Measurements from ENCODE around the gene TMEM123. TPM values are rescaled to one million over a fixed set of nuclear protein-coding genes. Genes with fewer than 3 reads are reported as not detected.
"Not testable (repeated sequence)": the region's sequence is repeated elsewhere in the genome, so short reads cannot be mapped to it uniquely, and the experiment has no call there.

The TMEM123 gene
- total RNA-seq, 1 donor from 2014 or later: 126 TPM

- DNase-seq (ENCODE audit: low read depth): no peak
Observed at GRCh38 chr11:102449651-102450570, 2.7 kb downstream of the TMEM123 start.

GRCh38 chr11:102448869-102449224, 3.7 kb downstream of the TMEM123 start:
- DNase-seq (ENCODE audit: low read depth): no peak

- no peak for DNase-seq (ENCODE audit: low read depth)
Observed at GRCh38 chr11:102447941-102448868, 4.4 kb downstream of the TMEM123 start.

- DNase-seq (ENCODE audit: low read depth): no peak
Observed at GRCh38 chr11:102447193-102447592, 5.4 kb downstream of the TMEM123 start.

- DNase-seq (ENCODE audit: low read depth): peak; percentile 56
Observed at GRCh38 chr11:102446606-102447005, 6.0 kb downstream of the TMEM123 start.

GRCh38 chr11:102444693-102445092, 7.9 kb downstream of the TMEM123 start:
- DNase-seq (ENCODE audit: low read depth): not testable (repeated sequence)

GRCh38 chr11:102444142-102444541, 8.4 kb downstream of the TMEM123 start:
- DNase-seq (ENCODE audit: low read depth): not testable (repeated sequence)

GRCh38 chr11:102439063-102439363, 13.6 kb downstream of the TMEM123 start:
- DNase-seq (ENCODE audit: low read depth): not testable (repeated sequence)

GRCh38 chr11:102438311-102439062, 14.1 kb downstream of the TMEM123 start:
- DNase-seq (ENCODE audit: low read depth): no peak

- DNase-seq (ENCODE audit: low read depth): no peak
Observed at GRCh38 chr11:102437727-102438126, 14.8 kb downstream of the TMEM123 start.

GRCh38 chr11:102436976-102437375, 15.6 kb downstream of the TMEM123 start:
- no peak for DNase-seq (ENCODE audit: low read depth)

- no peak for DNase-seq (ENCODE audit: low read depth)
Observed at GRCh38 chr11:102436561-102436960, 16.0 kb downstream of the TMEM123 start.

GRCh38 chr11:102435688-102436087, 16.9 kb downstream of the TMEM123 start:
- DNase-seq (ENCODE audit: low read depth): no peak

GRCh38 chr11:102433571-102433970, 19.0 kb downstream of the TMEM123 start:
- DNase-seq (ENCODE audit: low read depth): not testable (repeated sequence)

- not testable (repeated sequence) for DNase-seq (ENCODE audit: low read depth)
Observed at GRCh38 chr11:102432560-102432959, 20.0 kb downstream of the TMEM123 start.

GRCh38 chr11:102431404-102431803, 21.2 kb downstream of the TMEM123 start:
- no peak for DNase-seq (ENCODE audit: low read depth)

GRCh38 chr11:102430158-102430836, 22.3 kb downstream of the TMEM123 start:
- peak; percentile 43 for DNase-seq (ENCODE audit: low read depth)

- peak; percentile 44 for DNase-seq (ENCODE audit: low read depth)
Observed at GRCh38 chr11:102429691-102430090, 22.9 kb downstream of the TMEM123 start.

- DNase-seq (ENCODE audit: low read depth): no peak
Observed at GRCh38 chr11:102429226-102429625, 23.3 kb downstream of the TMEM123 start.

- peak; percentile 64 for DNase-seq (ENCODE audit: low read depth)
Observed at GRCh38 chr11:102428696-102429095, 23.9 kb downstream of the TMEM123 start.

- no peak for DNase-seq (ENCODE audit: low read depth)
Observed at GRCh38 chr11:102427068-102427467, 25.5 kb downstream of the TMEM123 start.

All from myocyte (in vitro differentiated cells).